ENCODE measurements around the gene CCM2L. TPM values are rescaled to one million over a fixed set of nuclear protein-coding genes. Genes with fewer than 3 reads are reported as not detected.

CCM2L gene
- total RNA-seq, 1 experiment from 2014 or later: 0.32 TPM

GRCh38 chr20:32019563-32020463, 9.6 kb downstream of the CCM2L start:
- Mint-ChIP-seq H3K4me3 (ENCODE audit: unreplicated experiment) (peak overlapping the region; percentile 85), H3K4me1 (ENCODE audit: low read depth, unreplicated experiment) (peaks cover 13% of the 10 kb centered on the region), H3K9me3 (ENCODE audit: unreplicated experiment) (no peaks in the 10 kb centered on the region), H3K27ac (ENCODE audit: unreplicated experiment) (no peak overlapping the region), H3K36me3 (ENCODE audit: insufficient read depth, unreplicated experiment) (peaks cover 6% of the 10 kb centered on the region), H3K27me3 (ENCODE audit: insufficient read depth, unreplicated experiment) (peaks cover 46% of the 10 kb centered on the region)
- no peak for TF ChIP-seq CTCF (IDR thresholded peaks at IDR 0.05; ENCODE audit: insufficient read depth in 1 of 2, low read depth in 1 of 2, low read length in 1 of 2, severe bottlenecking in 1 of 2, unreplicated experiment in 1 of 2)
- Histone ChIP-seq H3K27me3 (replicated peaks; ENCODE audit: control insufficient read depth, insufficient read depth, low read length) (peaks cover 13% of the 10 kb centered on the region), H3K9me3 (no peaks in the 10 kb centered on the region), H3K36me3 (ENCODE audit: control insufficient read depth, insufficient read depth, low read length) (no peaks in the 10 kb centered on the region), H3K4me3 (ENCODE audit: low read depth, low read length) (peak overlapping the region; percentile 79), H3K4me1 (peaks cover 12% of the 10 kb centered on the region)
- intact Hi-C loops (cut with micrococcal nuclease; ENCODE audit: unreplicated experiment): loop anchor here (2.0 to 5.0 kb wide), 4 partner anchors 53 to 197 kb away; partner anchors contain the start of genes PDRG1 and XKR7
- ChIA-PET POLR2A (no interaction called here), CTCF (interaction anchor here (0.7 to 2.2 kb wide), 3 partner anchors 9 to 11 kb away, joined by 3 to 17 read pairs (median 3); no protein-coding TSS in a partner anchor)
- BruUV-seq (replicated peaks): TSS peak; percentile 63
- no peak for DNase-seq

- Mint-ChIP-seq H3K27ac (ENCODE audit: unreplicated experiment) (no peak overlapping the region), H3K36me3 (ENCODE audit: insufficient read depth, unreplicated experiment) (peaks cover 6% of the 10 kb centered on the region), H3K27me3 (ENCODE audit: insufficient read depth, unreplicated experiment) (peaks cover 45% of the 10 kb centered on the region), H3K9me3 (ENCODE audit: unreplicated experiment) (no peaks in the 10 kb centered on the region), H3K4me1 (ENCODE audit: low read depth, unreplicated experiment) (peaks cover 13% of the 10 kb centered on the region), H3K4me3 (ENCODE audit: unreplicated experiment) (no peak overlapping the region)
- ChIA-PET CTCF (interaction anchor here (1.1 to 2.6 kb wide), 2 partner anchors 10 to 69 kb away, joined by 3 to 11 read pairs; no protein-coding TSS in a partner anchor), POLR2A (interaction anchor here (0.7 kb wide), 1 partner anchor 86 kb away, joined by 4 read pairs; no protein-coding TSS in a partner anchor)
- no peaks in the 10 kb centered on the region for H3K9me3 ChIP-seq
- peaks cover 13% of the 10 kb centered on the region for H3K27me3 ChIP-seq (replicated peaks; ENCODE audit: control insufficient read depth, insufficient read depth, low read length)
- no peak for TF ChIP-seq CTCF (IDR thresholded peaks at IDR 0.05; ENCODE audit: insufficient read depth in 1 of 2, low read depth in 1 of 2, low read length in 1 of 2, severe bottlenecking in 1 of 2, unreplicated experiment in 1 of 2)
- no TSS peak for BruUV-seq (replicated peaks)
- intact Hi-C loops (cut with micrococcal nuclease; ENCODE audit: unreplicated experiment): no loop called here
- H3K4me1 ChIP-seq: peaks cover 12% of the 10 kb centered on the region
- H3K36me3 ChIP-seq (ENCODE audit: control insufficient read depth, insufficient read depth, low read length): no peaks in the 10 kb centered on the region
- no peak for DNase-seq
- H3K4me3 ChIP-seq (ENCODE audit: low read depth, low read length): no peak overlapping the region
Observed at GRCh38 chr20:32021091-32021490, 10.9 kb downstream of the CCM2L start.

- Mint-ChIP-seq H3K27me3 (ENCODE audit: insufficient read depth, unreplicated experiment) (peaks cover 40% of the 10 kb centered on the region), H3K36me3 (ENCODE audit: insufficient read depth, unreplicated experiment) (no peaks in the 10 kb centered on the region), H3K4me1 (ENCODE audit: low read depth, unreplicated experiment) (peaks cover 8% of the 10 kb centered on the region), H3K9me3 (ENCODE audit: unreplicated experiment) (no peaks in the 10 kb centered on the region), H3K27ac (ENCODE audit: unreplicated experiment) (no peak overlapping the region), H3K4me3 (ENCODE audit: unreplicated experiment) (no peak overlapping the region)
- no TSS peak for BruUV-seq (replicated peaks)
- intact Hi-C loops (cut with micrococcal nuclease; ENCODE audit: unreplicated experiment): no loop called here
- TF ChIP-seq CTCF (IDR thresholded peaks at IDR 0.05; ENCODE audit: insufficient read depth in 1 of 2, low read depth in 1 of 2, low read length in 1 of 2, severe bottlenecking in 1 of 2, unreplicated experiment in 1 of 2): peak in 1 of 2 experiments; percentile 18
- Histone ChIP-seq H3K9me3 (no peaks in the 10 kb centered on the region), H3K27me3 (replicated peaks; ENCODE audit: control insufficient read depth, insufficient read depth, low read length) (peaks cover 10% of the 10 kb centered on the region), H3K36me3 (ENCODE audit: control insufficient read depth, insufficient read depth, low read length) (no peaks in the 10 kb centered on the region), H3K4me1 (peaks cover 2% of the 10 kb centered on the region; the same call in 1 of the 2 replicates), H3K4me3 (ENCODE audit: low read depth, low read length) (no peak overlapping the region)
- CTCF ChIA-PET: interaction anchor here (0.6 to 1.5 kb wide), 4 partner anchors 73 to 202 kb away, joined by 3 read pairs; partner anchors contain the start of gene PDRG1
- POLR2A ChIA-PET: no interaction called here
- DNase-seq: no peak
Observed at GRCh38 chr20:32024683-32025295, 14.6 kb downstream of the CCM2L start.

All from Caco-2 (cell line).